HCT116 (cell line): ENCODE results near the gene ADAM10. TPM values are rescaled to one million over a fixed set of nuclear protein-coding genes. Genes with fewer than 3 reads are reported as not detected.

Experiments used
- ATAC-seq: fragments of 200-7000 bp; cut with Tn5 transposase; 2 replicates; pipeline ENCODE4 v1.9.1; 2020; ENCODE audit warnings: mild to moderate bottlenecking, moderate library complexity
- BruUV-seq: library from RNA; stranded (reverse); fragments of 400-500 nt; replicated peaks from 2 replicates; lab custom pipeline; 2021; lab: Mats Ljungman, UMichigan
- CTCF ChIA-PET: fragments of 300-600 bp; sonication (Branson Sonifier 250); formaldehyde crosslinking; loops from one replicate; lab custom pipeline; 2021; ENCODE audit warnings: antibody characterized with exemption; lab: Charles Lee
- POLR2A ChIA-PET: fragments of 300-600, 350-600 bp; sonication (Branson Sonifier 250); formaldehyde crosslinking; loops from one replicate; lab custom pipeline; 2021; ENCODE audit warnings: antibody characterized with exemption; lab: Charles Lee
- RAD21 ChIA-PET, 2 experiments: fragments of 300-600 bp; sonication (Branson Sonifier 250); formaldehyde crosslinking; loops; one replicate each; lab custom pipeline; 2023; ENCODE audit warnings: low total read pairs in 2 of 2; ENCODE audit not compliant: uncharacterized antibody in 2 of 2, unreplicated experiment in 2 of 2, low non-redundant PET in 1 of 2; lab: Charles Lee
- DNase-seq: peaks from one replicate; pipeline ENCODE4 v3.0.0-alpha.2; 2010; ENCODE audit warnings: low read depth, low spot score
- H2AFZ ChIP-seq: fragments of 200-600 bp; shearing (Covaris generic), sonication (generic); 2 replicates; pipeline ENCODE4 v1.6.1; 2017; ENCODE audit warnings: low read depth, mixed run types, mixed read lengths, antibody characterized with exemption, low read length; ENCODE audit not compliant: poor library complexity, severe bottlenecking
- H3K27ac ChIP-seq: 2 replicates; pipeline ENCODE4 v1.5.1; 2012; ENCODE audit warnings: low read depth, low read length
- H3K27me3 ChIP-seq: fragments of 200-600 bp; sonication (generic); 2 replicates; pipeline ENCODE4 v1.6.1; 2016; ENCODE audit warnings: mixed run types, low read length, mixed read lengths; ENCODE audit not compliant: insufficient read depth
- H3K36me3 ChIP-seq, 2 experiments: fragments of 200-500 bp in 1 of 2; fragments of 200-600 bp in 1 of 2; sonication (Bioruptor generic) in 1 of 2; sonication (generic) in 1 of 2; 2 replicates each; pipeline versions ENCODE4 v1.5.1 to v1.6.1; 2014 to 2016; ENCODE audit warnings: low read length in 2 of 2, inconsistent platforms in 1 of 2, mixed read lengths in 1 of 2, mixed run types in 1 of 2; ENCODE audit not compliant: insufficient read depth in 2 of 2, control insufficient read depth in 1 of 2
- H3K4me1 ChIP-seq, 2 experiments: fragments of 200-600 bp in 1 of 2; sonication (generic) in 1 of 2; 2 replicates each; pipeline versions ENCODE4 v1.5.1 to v1.6.1; 2012 to 2017; ENCODE audit warnings: low read length in 2 of 2, inconsistent platforms in 1 of 2, mild to moderate bottlenecking in 1 of 2, mixed read lengths in 1 of 2, mixed run types in 1 of 2, moderate library complexity in 1 of 2; ENCODE audit not compliant: insufficient read depth in 2 of 2, control insufficient read depth in 1 of 2
- H3K4me2 ChIP-seq: fragments of 200-600 bp; sonication (generic); 2 replicates; pipeline ENCODE4 v1.6.1; 2017; ENCODE audit warnings: mixed run types, low read length, mixed read lengths
- H3K4me3 ChIP-seq, 2 experiments: fragments of 200-600 bp in 1 of 2; sonication (generic) in 1 of 2; replicated peaks in 1 of 2; 2 replicates each; pipeline ENCODE4 v1.5.1; 2011 to 2016; ENCODE audit warnings: low read length in 2 of 2, control low read depth in 1 of 2, low read depth in 1 of 2, mild to moderate bottlenecking in 1 of 2, mixed read lengths in 1 of 2, mixed run types in 1 of 2
- H3K79me2 ChIP-seq: fragments of 200-600 bp; sonication (generic); 2 replicates; pipeline ENCODE4 v1.6.1; 2017; ENCODE audit warnings: mild to moderate bottlenecking, mixed run types, low read length, moderate library complexity, mixed read lengths; ENCODE audit not compliant: insufficient read depth
- H3K9ac ChIP-seq: fragments of 200-600 bp; sonication (generic); 2 replicates; pipeline ENCODE4 v1.6.1; 2016; ENCODE audit warnings: low read length, mixed read lengths
- H3K9me2 ChIP-seq: fragments of 200-600 bp; sonication (generic), shearing (Covaris generic); 2 replicates; pipeline ENCODE4 v1.6.1; 2017; ENCODE audit warnings: mixed run types, mild to moderate bottlenecking, moderate library complexity; ENCODE audit not compliant: insufficient read depth
- H3K9me3 ChIP-seq, 2 experiments: fragments of 200-500 bp in 1 of 2; fragments of 200-600 bp in 1 of 2; sonication (Bioruptor generic) in 1 of 2; sonication (generic) in 1 of 2; 2 replicates each; pipeline ENCODE4 v1.6.1; 2014 to 2017; ENCODE audit warnings: low read length in 2 of 2, mixed read lengths in 2 of 2, inconsistent platforms in 1 of 2, low read depth in 1 of 2, mild to moderate bottlenecking in 1 of 2, mixed run types in 1 of 2, moderate library complexity in 1 of 2; ENCODE audit not compliant: control insufficient read depth in 1 of 2, insufficient read depth in 1 of 2
- H4K20me1 ChIP-seq: fragments of 200-600 bp; sonication (generic), shearing (Covaris generic); 2 replicates; pipeline ENCODE4 v1.6.1; 2017; ENCODE audit warnings: mixed run types, mild to moderate bottlenecking, moderate library complexity; ENCODE audit not compliant: insufficient read depth
- CBX3 ChIP-seq: IDR thresholded peaks from 2 replicates; pipeline ENCODE4 v1.6.1; 2012; ENCODE audit warnings: low read depth
- CEBPB ChIP-seq: IDR thresholded peaks from 2 replicates; pipeline ENCODE4 v1.6.1; 2012; ENCODE audit warnings: low read depth
- CTCF ChIP-seq, 3 experiments: fragments of 200-600 bp in 1 of 3; sonication (generic) in 1 of 3; IDR thresholded peaks in 2 of 3; conservative IDR thresholded peaks in 1 of 3; 2 replicates each; pipeline ENCODE4 v1.5.1; 2012 to 2017; ENCODE audit warnings: low read depth in 2 of 3, low read length in 2 of 3, antibody characterized with exemption in 1 of 3, borderline replicate concordance in 1 of 3, control low read depth in 1 of 3, mild to moderate bottlenecking in 1 of 3, mixed read lengths in 1 of 3, mixed run types in 1 of 3, moderate library complexity in 1 of 3; ENCODE audit not compliant: insufficient read depth in 1 of 3
- EGR1 ChIP-seq: IDR thresholded peaks from 2 replicates; pipeline ENCODE4 v1.6.1; 2012; ENCODE audit warnings: low read depth
- ELF1 ChIP-seq: IDR thresholded peaks from 2 replicates; pipeline ENCODE4 v1.6.1; 2012; ENCODE audit warnings: low read depth, borderline replicate concordance
- EZH2 ChIP-seq: fragments of 200-600 bp; sonication (generic); IDR thresholded peaks from 2 replicates; pipeline ENCODE4 v1.6.1; 2017; ENCODE audit warnings: antibody characterized with exemption, mixed run types
- FOSL1 ChIP-seq: IDR thresholded peaks from 2 replicates; pipeline ENCODE4 v1.6.1; 2012; ENCODE audit warnings: low read depth
- JUND ChIP-seq: IDR thresholded peaks from 2 replicates; pipeline ENCODE4 v1.6.1; 2012
- MAX ChIP-seq: IDR thresholded peaks from 2 replicates; pipeline ENCODE4 v1.6.1; 2012
- POLR2A ChIP-seq: IDR thresholded peaks from 2 replicates; pipeline ENCODE4 v1.7.0; 2011; ENCODE audit warnings: borderline replicate concordance; ENCODE audit not compliant: insufficient read depth, insufficient read length; ENCODE audit errors: extremely low read depth
- POLR2AphosphoS5 ChIP-seq: IDR thresholded peaks from 2 replicates; pipeline ENCODE4 v1.6.1; 2011; ENCODE audit warnings: mild to moderate bottlenecking, low read depth, low read length, moderate library complexity
- RAD21 ChIP-seq: IDR thresholded peaks from 2 replicates; pipeline ENCODE4 v1.6.1; 2012; ENCODE audit warnings: low read depth, mild to moderate bottlenecking
- SIN3A ChIP-seq: IDR thresholded peaks from 2 replicates; pipeline ENCODE4 v1.6.1; 2012; ENCODE audit warnings: low read depth
- SRF ChIP-seq: IDR thresholded peaks from 2 replicates; pipeline ENCODE4 v1.6.1; 2012; ENCODE audit warnings: low read depth
- TCF7L2 ChIP-seq: IDR thresholded peaks from 2 replicates; pipeline ENCODE4 v1.7.0; 2011; ENCODE audit warnings: borderline replicate concordance, inconsistent platforms; ENCODE audit not compliant: insufficient read depth, insufficient read length; ENCODE audit errors: extremely low read depth
- YY1 ChIP-seq: IDR thresholded peaks from 2 replicates; pipeline ENCODE4 v1.6.1; 2011; ENCODE audit warnings: low read length, low read depth, moderate library complexity, mild to moderate bottlenecking; ENCODE audit not compliant: insufficient replicate concordance; ENCODE audit errors: extremely low read depth
- ZBTB33 ChIP-seq: IDR thresholded peaks from 2 replicates; pipeline ENCODE4 v1.6.1; 2011; ENCODE audit warnings: mild to moderate bottlenecking, low read length, moderate library complexity; ENCODE audit not compliant: insufficient replicate concordance; ENCODE audit errors: extremely low read depth
- ZFX ChIP-seq: fragments of 450-650 bp; IDR thresholded peaks from 2 replicates; pipeline ENCODE4 v1.6.1; 2017
- ZNF274 ChIP-seq: fragments of 200-500 bp; sonication (Bioruptor generic); IDR thresholded peaks from 2 replicates; pipeline ENCODE4 v1.6.1; 2014; ENCODE audit warnings: mild to moderate bottlenecking, low read depth, low read length, inconsistent platforms
- intact Hi-C: fragments of 100-400 bp; cut with micrococcal nuclease; formaldehyde crosslinking; loops from 2 replicates; pipeline ENCODE4 v1.10.0; 2022
- total RNA-seq: library from RNA; stranded (reverse); gene quantifications from one replicate; pipeline ENCODE4 v1.2.1, GENCODE V29; 2021; ENCODE audit not compliant: unreplicated experiment
- TF ChIP-seq, protein P1 (sequence below): IDR thresholded peaks from 2 replicates; pipeline ENCODE4 v1.6.1; 2012

The ADAM10 gene
- total RNA-seq, 1 experiment from 2014 or later: 158 TPM

DNA sequence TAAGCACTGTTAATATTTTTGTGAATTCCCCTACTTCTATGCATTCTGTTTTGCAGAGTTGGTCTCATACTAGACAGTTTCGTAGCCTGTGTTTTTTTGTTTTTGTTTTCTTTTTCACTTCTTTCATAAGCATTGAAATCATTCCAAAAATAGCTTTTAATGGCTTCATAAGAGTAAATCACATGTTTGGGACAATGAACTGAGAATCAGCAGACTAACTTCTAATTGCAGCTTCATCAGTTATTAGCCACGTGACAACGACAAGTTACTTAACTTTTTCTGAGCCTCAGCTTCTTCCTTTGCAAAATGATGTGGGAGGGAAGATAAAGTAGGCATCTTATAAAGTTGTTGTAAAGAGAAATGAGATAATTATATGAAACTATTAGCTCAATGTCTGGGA, 193.0 kb downstream of the ADAM10 start:
- H3K4me2 ChIP-seq: no peak overlapping the region
- no peaks in the 10 kb centered on the region for H3K9me2 ChIP-seq
- H3K27me3 ChIP-seq: no peaks in the 10 kb centered on the region
- no peak for ATAC-seq
- peaks cover 2 to 6% of the 10 kb centered on the region in 2 experiments; a peak in 2 of 4 replicates for H3K4me1 ChIP-seq
- H3K36me3 ChIP-seq: no peaks in the 10 kb centered on the region
- H3K27ac ChIP-seq: no peak overlapping the region
- RAD21 ChIA-PET: no interaction called here
- no peak overlapping the region for H2AFZ ChIP-seq
- no peaks in the 10 kb centered on the region for H4K20me1 ChIP-seq
- BruUV-seq: no TSS peak
- no peak for DNase-seq
- POLR2A ChIA-PET: interaction anchor here (0.7 kb wide), 1 partner anchor 16 kb away, joined by 3 read pairs; no protein-coding TSS in a partner anchor
- H3K4me3 ChIP-seq: no peak overlapping the region
- intact Hi-C loops: no loop called here
- H3K79me2 ChIP-seq: no peaks in the 10 kb centered on the region
- CTCF ChIA-PET: no interaction called here
- H3K9ac ChIP-seq: no peak overlapping the region
- TF ChIP-seq EZH2: no peak
- no peak for TF ChIP-seq ZFX
- TF ChIP-seq ELF1: no peak
- TF ChIP-seq MAX: no peak
- no peak for TF ChIP-seq TCF7L2
- TF ChIP-seq CBX3: no peak
- no peak for TF ChIP-seq CEBPB
- TF ChIP-seq SRF: no peak
- TF ChIP-seq FOSL1: no peak
- TF ChIP-seq CTCF (IDR thresholded peaks at IDR 0.05 in 2 of 3, conservative IDR thresholded peaks at IDR 0.05 in 1 of 3; ENCODE audit: borderline replicate concordance in 1 of 3, insufficient read depth in 1 of 3, low read depth in 2 of 3, low read length in 2 of 3): no peak
- no peak for TF ChIP-seq JUND
- TF ChIP-seq RAD21: no peak
- TF ChIP-seq POLR2AphosphoS5: no peak
- TF ChIP-seq EGR1: no peak
- TF ChIP-seq ZNF274: no peak
- TF ChIP-seq YY1: no peak
- TF ChIP-seq, protein P1, sequence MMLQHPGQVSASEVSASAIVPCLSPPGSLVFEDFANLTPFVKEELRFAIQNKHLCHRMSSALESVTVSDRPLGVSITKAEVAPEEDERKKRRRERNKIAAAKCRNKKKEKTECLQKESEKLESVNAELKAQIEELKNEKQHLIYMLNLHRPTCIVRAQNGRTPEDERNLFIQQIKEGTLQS: no peak
- TF ChIP-seq SIN3A: no peak
- no peak for TF ChIP-seq POLR2A
- TF ChIP-seq ZBTB33: no peak
- H3K9me3 ChIP-seq: no peaks in the 10 kb centered on the region
